ENCODE data around the gene MYO16.
A peak's percentile ranks its signal among the peaks of the same experiment; 100 is the strongest.

MYO16 gene

DNA sequence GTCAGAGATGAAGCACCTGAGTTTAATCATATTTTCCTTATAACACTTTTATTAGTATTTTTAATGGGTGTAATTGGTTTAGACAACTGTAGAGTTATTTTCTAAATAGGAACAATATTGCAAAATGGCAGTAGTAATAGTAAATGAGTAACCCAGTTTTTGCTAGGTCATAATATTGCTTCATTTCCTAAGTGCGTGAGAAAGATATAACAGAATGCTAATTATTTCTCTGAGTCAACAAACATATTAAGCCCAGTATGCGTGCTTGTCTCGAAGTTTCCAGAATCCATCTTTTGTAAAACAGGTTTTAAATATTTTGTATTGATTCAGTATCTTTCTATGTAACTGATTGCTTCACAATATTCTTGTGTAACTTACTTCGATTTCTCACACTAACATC, 315.3 kb downstream of the MYO16 start:
- DNase-seq: no peak

GRCh38 chr13:108947551-108948030, 318.2 kb downstream of the MYO16 start:
- no peak for DNase-seq

GRCh38 chr13:108948251-108948671, 318.9 kb downstream of the MYO16 start:
- DNase-seq: no peak

- DNase-seq: no peak
Observed at GRCh38 chr13:108950333-108951010, 321.1 kb downstream of the MYO16 start.

GRCh38 chr13:108955741-108956140, 326.3 kb downstream of the MYO16 start:
- no peak for DNase-seq

GRCh38 chr13:108957369-108958012, 328.1 kb downstream of the MYO16 start:
- DNase-seq: no peak

DNA sequence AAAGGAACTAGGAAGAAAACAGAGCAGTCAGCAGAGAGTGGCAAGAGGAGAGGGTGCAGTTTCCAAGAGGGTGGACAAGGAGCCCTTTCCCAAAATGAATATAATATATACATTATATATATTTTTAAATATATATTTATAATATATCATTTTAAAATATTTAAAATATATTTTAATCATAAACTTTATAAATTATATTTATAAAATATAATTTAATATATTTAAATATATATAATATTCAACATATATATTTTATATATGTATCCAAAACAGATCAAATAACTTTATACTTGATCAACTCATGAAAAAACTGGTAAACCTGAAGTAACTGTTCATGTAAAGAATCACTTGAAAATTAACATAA, 328.6 kb downstream of the MYO16 start:
- no peak for DNase-seq

DNA sequence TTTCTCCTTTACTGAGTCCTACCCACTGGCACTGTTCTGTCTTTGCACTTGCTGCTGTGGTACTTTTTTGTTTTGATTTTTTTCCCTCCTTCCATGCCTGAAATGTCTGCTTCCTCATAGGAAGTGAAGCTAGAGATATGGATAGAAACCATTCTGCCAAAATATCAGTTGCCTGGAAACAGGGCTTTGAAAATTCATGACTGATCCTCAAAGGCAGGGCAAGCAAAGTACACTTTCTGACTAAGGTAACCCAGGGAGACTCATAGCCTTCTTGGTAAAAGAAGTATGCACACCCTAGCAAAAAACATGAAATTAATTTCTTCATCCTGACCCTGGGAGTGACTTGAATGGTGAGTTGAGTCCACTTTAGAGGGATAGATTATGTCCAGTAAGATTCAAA, 329.8 kb downstream of the MYO16 start:
- no peak for DNase-seq

GRCh38 chr13:108960006-108960405, 330.6 kb downstream of the MYO16 start:
- DNase-seq: no peak

DNA sequence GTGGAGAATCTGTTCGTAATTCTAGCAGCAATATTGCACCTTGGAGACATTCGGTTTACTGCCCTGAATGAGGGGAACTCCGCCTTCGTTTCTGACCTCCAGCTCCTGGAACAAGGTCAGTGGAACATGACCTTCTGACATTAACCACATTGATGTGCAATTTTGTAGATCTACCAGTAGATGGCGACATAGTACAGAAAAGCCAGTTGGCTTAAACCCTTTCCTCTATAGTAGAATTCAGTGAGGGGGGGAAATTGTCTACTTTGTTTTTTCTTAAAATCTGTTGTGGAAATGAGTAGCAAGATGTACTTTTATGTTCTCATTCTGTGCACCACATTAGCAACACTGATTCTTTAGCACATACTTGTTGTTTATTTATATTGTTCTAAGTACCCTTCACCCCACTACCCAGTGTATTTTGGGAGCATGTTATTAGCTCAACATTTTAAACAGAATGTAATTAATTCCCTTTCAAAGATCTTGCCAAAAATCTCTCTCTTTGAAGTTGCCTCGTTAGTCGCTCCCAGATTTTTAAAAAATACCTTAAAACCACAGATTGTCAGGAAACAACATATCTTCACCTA, 332.2 kb downstream of the MYO16 start:
- DNase-seq: peak; percentile 47

DNA sequence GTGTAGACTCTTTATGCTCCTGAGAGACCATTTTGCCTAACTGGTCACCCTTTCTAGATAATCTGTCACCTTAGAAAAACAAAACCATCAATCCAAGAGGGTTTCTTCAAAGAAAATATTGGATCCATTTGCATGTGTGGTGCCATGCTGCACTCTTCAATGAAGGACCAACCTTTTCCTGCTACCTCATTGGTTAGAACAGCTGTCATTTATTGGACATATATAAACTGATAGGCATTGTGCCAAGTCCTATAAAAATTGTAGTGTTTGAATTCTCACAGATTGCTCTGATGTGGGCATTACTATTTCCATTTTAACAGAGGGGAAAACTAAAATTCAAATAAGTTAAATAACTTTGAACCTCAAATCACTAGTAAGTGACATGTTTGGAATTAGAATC, 333.2 kb downstream of the MYO16 start:
- DNase-seq: no peak

DNA sequence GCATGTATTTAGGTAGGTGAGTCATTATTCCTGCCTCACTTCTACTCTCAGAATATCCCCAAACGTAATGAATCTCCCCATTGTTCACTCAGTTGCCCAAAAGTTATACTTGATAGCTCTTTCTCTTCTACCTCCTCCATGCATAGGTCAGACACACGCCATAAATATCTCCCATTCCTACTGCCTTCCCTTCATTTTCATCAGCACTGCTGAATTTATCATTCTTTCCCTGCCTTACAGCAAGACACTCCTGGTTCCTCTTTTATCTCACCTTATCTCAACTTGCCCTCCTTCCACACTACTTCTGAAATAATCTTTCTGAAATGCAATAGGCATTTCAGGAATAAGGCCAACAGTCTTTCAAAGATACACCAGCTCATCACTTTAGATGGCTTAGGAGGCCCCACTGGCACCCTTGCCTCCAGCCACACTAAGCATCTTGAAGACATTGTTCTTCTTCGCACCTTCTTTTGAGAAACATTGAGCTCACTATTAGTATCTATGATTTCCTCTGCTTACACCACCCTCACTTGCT, 333.9 kb downstream of the MYO16 start:
- DNase-seq: no peak

GRCh38 chr13:108963846-108964600, 334.6 kb downstream of the MYO16 start:
- no peak for DNase-seq

DNA sequence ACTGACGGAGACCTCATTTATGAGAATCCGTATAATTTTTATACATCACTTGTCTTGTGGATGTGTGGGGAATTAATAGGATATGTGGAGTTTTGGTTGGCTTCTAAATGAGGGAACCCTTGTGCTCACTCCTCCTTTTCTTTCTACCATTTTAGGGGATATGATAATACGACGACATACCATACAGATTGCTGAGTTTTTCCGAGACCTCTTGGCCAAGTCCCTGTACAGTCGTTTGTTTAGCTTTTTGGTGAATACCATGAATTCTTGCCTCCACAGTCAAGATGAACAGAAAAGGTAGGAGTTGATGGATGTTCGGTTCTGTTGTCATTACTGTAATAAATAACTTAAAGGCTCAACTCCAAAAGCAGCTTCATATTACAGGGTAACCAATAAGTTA, 335.2 kb downstream of the MYO16 start:
- no peak for DNase-seq

DNA sequence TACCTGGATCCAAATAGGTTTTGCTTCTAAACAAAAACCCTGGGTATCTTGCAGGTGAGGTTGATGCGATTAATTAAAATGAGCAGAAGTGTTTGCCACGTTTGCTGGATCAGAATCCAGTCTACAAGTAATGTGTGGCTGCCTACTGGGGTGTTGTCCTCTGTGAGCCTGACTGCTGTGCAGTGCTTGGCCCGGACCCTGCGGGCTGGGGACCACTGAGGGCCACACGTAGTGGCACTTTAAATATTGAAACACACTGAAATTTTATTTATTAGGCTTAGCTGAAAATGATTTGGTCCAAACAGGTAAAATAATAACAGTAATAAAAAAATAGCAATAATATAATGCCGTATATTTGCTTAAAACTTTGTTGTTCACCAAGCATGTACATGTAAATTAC, 338.0 kb downstream of the MYO16 start:
- DNase-seq: no peak

DNA sequence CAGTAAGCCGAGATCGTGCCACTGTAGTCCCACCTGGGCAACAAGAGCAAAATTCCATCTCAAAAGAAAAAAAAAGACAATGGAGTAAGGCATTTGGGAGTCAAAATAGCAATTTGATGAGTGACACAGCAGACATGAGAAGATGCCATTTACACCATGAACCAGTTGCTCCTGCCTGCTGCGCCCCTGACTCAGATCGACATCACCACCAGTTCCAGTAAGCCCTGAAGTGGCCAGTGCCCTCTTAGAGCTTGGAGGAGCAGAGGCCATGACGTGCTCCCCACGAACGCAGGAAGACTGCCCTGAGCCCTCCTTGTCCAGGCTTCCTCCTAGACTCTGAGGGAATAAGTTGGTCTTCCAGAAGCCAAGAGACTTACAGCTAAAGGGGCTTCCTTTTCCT, 339.2 kb downstream of the MYO16 start:
- no peak for DNase-seq

- DNase-seq: no peak
Observed at GRCh38 chr13:108974686-108975085, 345.3 kb downstream of the MYO16 start.

GRCh38 chr13:108980237-108980636, 350.8 kb downstream of the MYO16 start:
- DNase-seq: no peak

DNA sequence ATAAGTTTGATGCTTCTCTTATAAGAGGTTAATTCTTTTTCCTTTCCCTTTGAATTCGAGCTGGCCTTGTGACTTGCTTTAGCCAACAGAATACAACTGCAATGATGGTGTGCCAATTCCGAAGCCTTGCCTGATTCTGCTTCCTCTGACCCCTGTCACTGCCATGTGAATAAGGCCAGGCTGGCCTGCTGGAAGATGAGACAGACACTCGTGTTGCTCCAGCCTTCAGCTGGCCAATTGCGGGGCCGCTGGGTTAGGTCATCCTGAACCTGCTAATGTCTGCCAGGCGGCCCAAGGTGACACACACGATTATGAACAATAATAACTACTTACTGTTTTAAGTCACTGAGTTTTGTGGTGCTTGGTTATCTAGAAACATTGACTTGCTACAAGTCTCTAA, 352.0 kb downstream of the MYO16 start:
- DNase-seq: no peak

GRCh38 chr13:108983273-108983672, 353.9 kb downstream of the MYO16 start:
- no peak for DNase-seq

GRCh38 chr13:108984251-108984920, 355.0 kb downstream of the MYO16 start:
- no peak for DNase-seq

DNA sequence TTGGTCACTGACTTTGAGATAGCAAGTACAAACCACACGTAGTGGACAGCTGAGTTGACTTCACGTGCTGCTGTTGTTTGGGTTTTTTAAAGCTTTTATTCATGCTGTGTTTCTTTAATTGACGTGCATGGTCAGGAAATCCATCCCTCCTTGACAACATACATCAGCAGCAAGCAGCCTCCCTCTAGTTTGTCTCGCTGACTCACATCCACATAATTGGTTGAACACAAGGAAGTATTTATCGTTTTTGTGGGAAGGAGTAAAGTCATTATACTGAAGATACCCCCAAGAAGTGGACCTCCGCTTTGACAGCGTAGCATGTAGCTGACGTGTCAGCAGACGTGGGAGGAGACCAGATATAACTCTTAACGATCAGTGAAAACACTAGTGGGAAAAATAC, 355.8 kb downstream of the MYO16 start:
- DNase-seq: no peak

- no peak for DNase-seq
Observed at GRCh38 chr13:108987517-108987916, 358.1 kb downstream of the MYO16 start.
